H1 (cell line): Measurements from ENCODE around the gene PLEKHO1. TPM values are rescaled to one million over a fixed set of nuclear protein-coding genes. Genes with fewer than 3 reads are reported as not detected.

Experiments
- CTCF ChIA-PET: fragments of 300-600 bp; sonication (Branson Sonifier 250); formaldehyde crosslinking; loops from one replicate; lab custom pipeline; 2021; ENCODE audit not compliant: partially characterized antibody; lab: Charles Lee
- POLR2A ChIA-PET: fragments of 300-600 bp; sonication (Branson Sonifier 250); formaldehyde crosslinking; loops from one replicate; lab custom pipeline; 2021; ENCODE audit warnings: inconsistent platforms; ENCODE audit not compliant: partially characterized antibody; lab: Charles Lee
- DNase-seq, 2 experiments: peaks; one replicate each; pipeline versions ENCODE4 v3.0.0 to v3.0.0-alpha.2; 2010 to 2022; ENCODE audit warnings: low spot score in 2 of 2, low read depth in 1 of 2, mixed read lengths in 1 of 2
- FAIRE-seq: peaks from 2 replicates; lab custom pipeline; 2011; peaks lifted over from hg19 to GRCh38; lab: Jason Lieb, UNC
- H2AFZ ChIP-seq: 2 replicates; pipeline ENCODE4 v1.8.1; 2012; ENCODE audit warnings: low read length, inconsistent platforms
- H2AK5ac ChIP-seq: 2 replicates; pipeline ENCODE4 v1.6.1; 2013; ENCODE audit warnings: low read depth, low read length
- H2BK120ac ChIP-seq: replicated peaks from 2 replicates; pipeline ENCODE3; 2013; ENCODE audit warnings: low read depth, low read length, inconsistent platforms
- H2BK12ac ChIP-seq: 2 replicates; pipeline ENCODE4 v1.6.1; 2013; ENCODE audit warnings: low read depth, low read length
- H2BK15ac ChIP-seq: 2 replicates; pipeline ENCODE4 v1.6.1; 2013; ENCODE audit warnings: low read length
- H2BK20ac ChIP-seq: 2 replicates; pipeline ENCODE4 v1.6.1; 2013; ENCODE audit warnings: low read length
- H2BK5ac ChIP-seq: 2 replicates; pipeline ENCODE4 v1.6.1; 2013; ENCODE audit warnings: low read depth, low read length
- H3K14ac ChIP-seq: 2 replicates; pipeline ENCODE4 v1.6.1; 2013; ENCODE audit warnings: inconsistent platforms; ENCODE audit not compliant: insufficient read length
- H3K18ac ChIP-seq: 2 replicates; pipeline ENCODE4 v1.6.1; 2013; ENCODE audit warnings: low read length; ENCODE audit errors: extremely low read depth
- H3K23ac ChIP-seq: 2 replicates; pipeline ENCODE4 v1.6.1; 2013; ENCODE audit warnings: inconsistent platforms; ENCODE audit not compliant: insufficient read length
- H3K23me2 ChIP-seq: 2 replicates; pipeline ENCODE4 v1.6.1; 2013; ENCODE audit warnings: low read depth, low read length
- H3K27ac ChIP-seq: 2 replicates; pipeline ENCODE4 v1.6.1; 2011; ENCODE audit warnings: low read depth, low read length, inconsistent platforms
- H3K27me3 ChIP-seq, 4 experiments: replicated peaks in 1 of 4; 1 replicate in 1 of 4; 2 replicates in 3 of 4; pipeline versions ENCODE4 v1.6.1 to v1.8.1; 2011 to 2013; ENCODE audit warnings: low read length in 3 of 4, mild to moderate bottlenecking in 3 of 4, inconsistent platforms in 2 of 4, mixed read lengths in 2 of 4, moderate library complexity in 1 of 4; ENCODE audit not compliant: control insufficient read depth in 3 of 4, insufficient read depth in 3 of 4; ENCODE audit errors: extremely low read depth in 1 of 4
- H3K36me3 ChIP-seq, 4 experiments: 2 replicates each; pipeline versions ENCODE4 v1.6.1 to v1.8.1; 2011 to 2013; ENCODE audit warnings: mild to moderate bottlenecking in 4 of 4, low read length in 3 of 4, moderate library complexity in 2 of 4, control low read depth in 1 of 4, inconsistent platforms in 1 of 4; ENCODE audit not compliant: insufficient read depth in 4 of 4, control insufficient read depth in 2 of 4
- H3K4ac ChIP-seq: replicated peaks from 2 replicates; pipeline ENCODE3; 2013; ENCODE audit warnings: low read length, low read depth, mixed read lengths, inconsistent platforms; ENCODE audit not compliant: insufficient read length
- H3K4me1 ChIP-seq, 4 experiments: replicated peaks in 1 of 4; 1 replicate in 1 of 4; 2 replicates in 3 of 4; pipeline versions ENCODE4 v1.6.1 to v1.8.1; 2011 to 2013; ENCODE audit warnings: low read length in 3 of 4, inconsistent platforms in 2 of 4, mixed read lengths in 1 of 4; ENCODE audit not compliant: insufficient read depth in 4 of 4, control insufficient read depth in 3 of 4
- H3K4me2 ChIP-seq, 2 experiments: 2 replicates each; pipeline versions ENCODE4 v1.6.1 to v1.8.1; 2011 to 2013; ENCODE audit warnings: low read depth in 2 of 2, low read length in 2 of 2, control low read depth in 1 of 2, inconsistent platforms in 1 of 2, mild to moderate bottlenecking in 1 of 2; ENCODE audit not compliant: insufficient read depth in 1 of 2
- H3K4me3 ChIP-seq, 4 experiments: fragments of 200-600, 300-600 bp in 1 of 4; sonication (generic), shearing (Covaris generic), sonication (Bioruptor Twin) in 1 of 4; 2 replicates each; pipeline versions ENCODE4 v1.5.1 to v1.8.1; 2011 to 2016; ENCODE audit warnings: low read length in 4 of 4, low read depth in 3 of 4, control low read depth in 2 of 4, inconsistent platforms in 2 of 4, mild to moderate bottlenecking in 2 of 4, mixed read lengths in 1 of 4, moderate library complexity in 1 of 4; ENCODE audit not compliant: insufficient read depth in 2 of 4; ENCODE audit errors: extremely low read depth in 1 of 4
- H3K56ac ChIP-seq: replicated peaks from 2 replicates; pipeline ENCODE3; 2013; ENCODE audit warnings: low read depth, mild to moderate bottlenecking, mixed read lengths, low read length, inconsistent platforms; ENCODE audit not compliant: insufficient read length
- H3K79me1 ChIP-seq: 2 replicates; pipeline ENCODE4 v1.6.1; 2013; ENCODE audit warnings: low read depth, low read length, control low read depth
- H3K79me2 ChIP-seq, 2 experiments: 2 replicates each; pipeline versions ENCODE4 v1.6.1 to v1.8.1; 2012 to 2013; ENCODE audit warnings: low read length in 2 of 2, mild to moderate bottlenecking in 2 of 2, inconsistent platforms in 1 of 2; ENCODE audit not compliant: insufficient read depth in 2 of 2, control insufficient read depth in 1 of 2
- H3K9ac ChIP-seq, 4 experiments: replicated peaks in 1 of 4; 1 replicate in 1 of 4; 2 replicates in 3 of 4; pipeline versions ENCODE4 v1.6.1 to v1.8.1; 2011 to 2013; ENCODE audit warnings: low read depth in 3 of 4, low read length in 3 of 4, control low read depth in 2 of 4, mild to moderate bottlenecking in 2 of 4, moderate library complexity in 2 of 4, inconsistent platforms in 1 of 4; ENCODE audit errors: extremely low read depth in 1 of 4
- H3K9me3 ChIP-seq, 2 experiments: 2 replicates each; pipeline versions ENCODE4 v1.6.1 to v1.8.1; 2012 to 2013; ENCODE audit warnings: mild to moderate bottlenecking in 2 of 2, moderate library complexity in 2 of 2, control low read depth in 1 of 2, inconsistent platforms in 1 of 2, low read depth in 1 of 2, low read length in 1 of 2, mixed read lengths in 1 of 2; ENCODE audit not compliant: insufficient read depth in 2 of 2
- H4K20me1 ChIP-seq, 2 experiments: replicated peaks in 1 of 2; 2 replicates each; pipeline versions ENCODE3 to v1.8.1; 2011 to 2013; ENCODE audit warnings: inconsistent platforms in 2 of 2, low read length in 2 of 2, mild to moderate bottlenecking in 1 of 2; ENCODE audit not compliant: insufficient read depth in 2 of 2, control insufficient read depth in 1 of 2
- H4K5ac ChIP-seq: 2 replicates; pipeline ENCODE4 v1.6.1; 2013; ENCODE audit warnings: low read length, low read depth, mixed read lengths, inconsistent platforms; ENCODE audit not compliant: insufficient read length
- H4K8ac ChIP-seq: 2 replicates; pipeline ENCODE4 v1.8.0; 2013; ENCODE audit warnings: mild to moderate bottlenecking, moderate library complexity, low read length, inconsistent platforms; ENCODE audit not compliant: insufficient read depth; ENCODE audit errors: extremely low read depth
- H4K91ac ChIP-seq: replicated peaks from 2 replicates; pipeline ENCODE3; 2013; ENCODE audit warnings: low read length, mixed read lengths, inconsistent platforms; ENCODE audit not compliant: insufficient read length
- CBX5 ChIP-seq: fragments of 300-800, 300-1000 bp; sonication (generic); IDR thresholded peaks from 2 replicates; pipeline ENCODE4 v1.7.1; 2016; ENCODE audit warnings: antibody characterized with exemption, low read length, low read depth
- GTF2F1 ChIP-seq: IDR thresholded peaks from 2 replicates; pipeline ENCODE4 v1.6.1; 2012; ENCODE audit warnings: low read depth, low read length, improper control_type of control experiment, borderline replicate concordance
- WGBS, 2 experiments: shearing (Covaris generic) in 1 of 2; methylation state at CpG; one replicate each; pipeline versions ENCODE4 v1.1.6 to v1.1.7; 2013 to 2015; ENCODE audit warnings: low lambda C conversion rate in 2 of 2, mixed read lengths in 2 of 2, inconsistent platforms in 1 of 2, low coverage in 1 of 2, missing lambda C conversion rate in 1 of 2; ENCODE audit not compliant: insufficient replicate concordance in 2 of 2, insufficient coverage in 1 of 2, insufficient read length in 1 of 2; ENCODE audit errors: extremely low coverage in 1 of 2, missing lambda C conversion rate in 1 of 2; 5-methylcytosine and 5-hydroxymethylcytosine counted together
- polyA plus RNA-seq, 7 experiments: library from polyadenylated mRNA; depleted of rRNA in 3 of 7; stranded (reverse) in 5 of 7; unstranded in 2 of 7; fragments of >200 nt in 5 of 7; fragments of 200-250 nt in 2 of 7; gene quantifications; 1 replicate in 5 of 7; 2 replicates in 1 of 7; 4 replicates in 1 of 7; pipeline versions ENCODE4 v1.2.1 to v1.2.3, GENCODE V29; 2011 to 2013; ENCODE audit warnings: missing spikeins in 2 of 7, mixed read lengths in 2 of 7
- total RNA-seq: library from RNA; stranded (reverse); fragmentation: NEBNext Ultra II Directional; extraction: Animal tissue kit (Norgen Biotek cat#: 25700); gene quantifications from 2 replicates; pipeline ENCODE4 v1.2.1, GENCODE V29; 2021

The PLEKHO1 gene
- total and polyA plus RNA-seq, 2 of the 8 experiments (the other 6 are each of a cell fraction or from before 2014, with no cell fraction given), result 23.2 to 37.0 TPM

- ChIA-PET CTCF (interaction anchor here (0.9 to 2.0 kb wide), 3 partner anchors 10 to 78 kb away, joined by 3 to 5 read pairs (median 4); no protein-coding TSS in a partner anchor), POLR2A (interaction anchor here (0.9 kb wide), 1 partner anchor 54 kb away, joined by 3 read pairs; no protein-coding TSS in a partner anchor)
- no peak overlapping the region for H2BK15ac ChIP-seq
- no peak overlapping the region for H3K4me2 ChIP-seq
- no peak overlapping the region for H3K14ac ChIP-seq
- WGBS, 2 experiments, result 90% methylated on average over 3 of the region's 3 CpGs; no CpG with 5 or more reads in 1 of the 2 experiments
- DNase-seq (no peak), FAIRE-seq (no peak)
- H3K27ac ChIP-seq, result no peak overlapping the region
- H2BK12ac ChIP-seq, result no peak overlapping the region
- H3K18ac ChIP-seq, result no peak overlapping the region
- no peak overlapping the region for H3K9ac ChIP-seq
- H4K8ac ChIP-seq, result no peak overlapping the region
- H3K36me3 ChIP-seq, result peaks cover 0 to 4% (median 0%) of the 10 kb centered on the region in 4 experiments; a peak in 1 of 8 replicates
- H4K20me1 ChIP-seq, result no peaks in the 10 kb centered on the region
- H3K23ac ChIP-seq, result no peak overlapping the region
- H3K9me3 ChIP-seq, result 0 out of 4 replicates have a peak, but pooled peaks cover 0 to 3% of the 10 kb centered on the region in 2 experiments
- H2BK120ac ChIP-seq, result no peak overlapping the region
- H3K79me1 ChIP-seq, result no peaks in the 10 kb centered on the region
- H3K4me3 ChIP-seq, result no peak overlapping the region
- H3K23me2 ChIP-seq, result no peaks in the 10 kb centered on the region
- H3K56ac ChIP-seq, result no peak overlapping the region
- H4K5ac ChIP-seq, result no peak overlapping the region
- no peak overlapping the region for H3K4ac ChIP-seq
- no peaks in the 10 kb centered on the region for H3K79me2 ChIP-seq
- H2BK5ac ChIP-seq, result no peak overlapping the region
- TF ChIP-seq CBX5 (no peak), GTF2F1 (no peak)
- H2BK20ac ChIP-seq, result no peak overlapping the region
- no peaks in the 10 kb centered on the region for H3K4me1 ChIP-seq
- no peak overlapping the region for H4K91ac ChIP-seq
- H2AFZ ChIP-seq, result no peak overlapping the region
- no peaks in the 10 kb centered on the region for H3K27me3 ChIP-seq
- H2AK5ac ChIP-seq, result no peak overlapping the region
Measured at GRCh38 chr1:150109586-150109985, 40.1 kb upstream of the PLEKHO1 start.
